HepG2 (cell line): Measurements from ENCODE around the gene LLGL2. TPM values are rescaled to one million over a fixed set of nuclear protein-coding genes. Genes with fewer than 3 reads are reported as not detected.

Source experiments
- CSRNP1 ChIP-seq: sonication (generic); formaldehyde crosslinking; IDR thresholded peaks from 2 replicates; pipeline ENCODE4 v1.8.1; 2023; ENCODE audit warnings: mild to moderate bottlenecking, missing genetic modification reagents
- GZF1 ChIP-seq: sonication (generic); formaldehyde crosslinking; IDR thresholded peaks from 2 replicates; pipeline ENCODE4 v1.5.1; 2020; ENCODE audit warnings: mild to moderate bottlenecking, missing genetic modification reagents
- HIVEP1 ChIP-seq: sonication (generic); formaldehyde crosslinking; IDR thresholded peaks from 2 replicates; pipeline ENCODE4 v1.4.0; 2020; ENCODE audit warnings: mild to moderate bottlenecking, missing genetic modification reagents
- HOXA5 ChIP-seq: sonication (generic); formaldehyde crosslinking; IDR thresholded peaks from 2 replicates; pipeline ENCODE4 v1.4.0; 2020; ENCODE audit warnings: missing genetic modification reagents
- MNT ChIP-seq: fragments of 450-650 bp; IDR thresholded peaks from 2 replicates; pipeline ENCODE4 v1.6.1; 2016
- MYC ChIP-seq: sonication (generic); formaldehyde crosslinking; IDR thresholded peaks from 2 replicates; pipeline ENCODE4 v1.9.0; 2021; ENCODE audit warnings: missing genetic modification reagents, borderline replicate concordance
- NFAT5 ChIP-seq: sonication (generic); formaldehyde crosslinking; IDR thresholded peaks from 2 replicates; pipeline ENCODE4 v1.4.0; 2020; ENCODE audit warnings: missing genetic modification reagents
- NRL ChIP-seq: sonication (generic); formaldehyde crosslinking; IDR thresholded peaks from 2 replicates; pipeline ENCODE4 v1.5.0; 2020; ENCODE audit warnings: missing genetic modification reagents, mild to moderate bottlenecking, moderate library complexity, borderline replicate concordance
- POLR2AphosphoS2 ChIP-seq: IDR thresholded peaks from 2 replicates; pipeline ENCODE4 v1.6.1; 2011; ENCODE audit warnings: low read depth, low read length, improper control_type of control experiment
- RBM39 ChIP-seq: fragments of 200-400 bp; formaldehyde crosslinking; IDR thresholded peaks from one replicate; pipeline ENCODE4 v1.6.1; 2018; ENCODE audit warnings: antibody characterized with exemption, mild to moderate bottlenecking, low read depth, low read length; ENCODE audit not compliant: poor library complexity, severe bottlenecking
- REL ChIP-seq: sonication (generic); formaldehyde crosslinking; conservative IDR thresholded peaks from 2 replicates; pipeline ENCODE4 v1.8.0; 2022; ENCODE audit warnings: mild to moderate bottlenecking, missing genetic modification reagents, moderate library complexity
- ZBTB42 ChIP-seq: sonication (generic); formaldehyde crosslinking; IDR thresholded peaks from 2 replicates; pipeline ENCODE4 v1.5.0; 2020; ENCODE audit warnings: mild to moderate bottlenecking, missing genetic modification reagents
- ZKSCAN1 ChIP-seq: fragments of 150-350 bp; IDR thresholded peaks from 2 replicates; pipeline ENCODE4 v1.6.1; 2014; ENCODE audit warnings: low read length
- ZNF383 ChIP-seq: sonication (generic); formaldehyde crosslinking; IDR thresholded peaks from 2 replicates; pipeline ENCODE4 v1.4.0; 2020; ENCODE audit warnings: missing genetic modification reagents, mild to moderate bottlenecking, borderline replicate concordance
- ZNF496 ChIP-seq: sonication (generic); formaldehyde crosslinking; IDR thresholded peaks from 2 replicates; pipeline ENCODE4 v1.8.1; 2023; ENCODE audit warnings: mild to moderate bottlenecking, moderate library complexity, missing genetic modification reagents; ENCODE audit not compliant: insufficient replicate concordance
- ZNF670 ChIP-seq: sonication (generic); formaldehyde crosslinking; IDR thresholded peaks from 2 replicates; pipeline ENCODE4 v1.8.0; 2022; ENCODE audit warnings: mild to moderate bottlenecking, missing genetic modification reagents, borderline replicate concordance
- ZXDC ChIP-seq: sonication (generic); formaldehyde crosslinking; IDR thresholded peaks from 2 replicates; pipeline ENCODE4 v1.5.0; 2020; ENCODE audit warnings: mild to moderate bottlenecking, missing genetic modification reagents
- polyA plus RNA-seq, 8 experiments: library from polyadenylated mRNA; depleted of rRNA in 3 of 8; stranded (reverse) in 7 of 8; unstranded in 1 of 8; fragments of >200 nt; fragmentation: Illumina TruSeq in 4 of 8; extraction: Trizol in 4 of 8; gene quantifications; 2 replicates each; pipeline versions ENCODE4 v1.2.1 to v1.2.3, GENCODE V29; 2011 to 2016; ENCODE audit warnings: low read depth in 4 of 8, missing spikeins in 1 of 8, mixed read lengths in 1 of 8; ENCODE audit not compliant: insufficient read depth in 1 of 8
- total RNA-seq, 5 experiments: library from RNA; depleted of rRNA; stranded (reverse); fragments of >200 nt; fragmentation: Illumina TruSeq; extraction: Trizol; gene quantifications; 2 replicates each; pipeline ENCODE4 v1.2.3, GENCODE V29; 2016; ENCODE audit warnings: low read depth in 1 of 5

LLGL2 gene
- total and polyA plus RNA-seq, 2 of the 13 experiments (the other 11 are each of a cell fraction or from before 2014, with no cell fraction given), result 83.0 to 86.7 TPM

- TF ChIP-seq ZXDC (CRISPR knock-in tag), result 0 out of 2 replicates have a peak, but pooled peaks have one; percentile 20
- TF ChIP-seq NFAT5 (CRISPR knock-in tag), result peak; percentile 4; the same call in 1 of the 2 replicates
- TF ChIP-seq NRL (CRISPR knock-in tag), result peak; percentile 91
- no peak for TF ChIP-seq ZBTB42 (CRISPR knock-in tag)
- TF ChIP-seq REL, result no peak
- no peak for TF ChIP-seq MNT
- TF ChIP-seq GZF1, result no peak
- TF ChIP-seq ZNF670 (CRISPR knock-in tag), result no peak
- TF ChIP-seq ZKSCAN1, result no peak
- no peak for TF ChIP-seq RBM39
- TF ChIP-seq HOXA5 (CRISPR knock-in tag), result no peak
- TF ChIP-seq ZNF496 (CRISPR knock-in tag), result no peak
- no peak for TF ChIP-seq ZNF383
- peak; percentile 55; the same call in 1 of the 2 replicates for TF ChIP-seq CSRNP1 (CRISPR knock-in tag)
- no peak; the same call in none of the 2 replicates for TF ChIP-seq MYC (CRISPR knock-in tag)
- TF ChIP-seq HIVEP1 (CRISPR knock-in tag), result peak; percentile 58
- no peak for TF ChIP-seq POLR2AphosphoS2
Measured at GRCh38 chr17:75525806-75526554, 483 bp downstream of the LLGL2 start (continued).
